DLD1 (cell line): ENCODE data around the gene LPP.

Source experiments
- in situ Hi-C: cut with HindIII; loops from 2 replicates; pipeline ENCODE4 v1.10.0; 2017; ENCODE audit warnings: low sequenced_read_pairs

The LPP gene

GRCh38 chr3:188135271-188135670 is 18.7 kb upstream of the LPP start:
- in situ Hi-C loops: no loop called here

- in situ Hi-C loops: no loop called here
Measured at GRCh38 chr3:188137051-188137450, 16.9 kb upstream of the LPP start.

GRCh38 chr3:188139466-188139865 is 14.5 kb upstream of the LPP start:
- in situ Hi-C loops: no loop called here

GRCh38 chr3:188146219-188146618 is 7.7 kb upstream of the LPP start:
- in situ Hi-C loops: no loop called here

GRCh38 chr3:188147782-188148181 is 6.2 kb upstream of the LPP start:
- in situ Hi-C loops: no loop called here

GRCh38 chr3:188148318-188148717 is 5.6 kb upstream of the LPP start:
- in situ Hi-C loops: no loop called here

GRCh38 chr3:188149587-188149986 is 4.4 kb upstream of the LPP start:
- in situ Hi-C loops: no loop called here

GRCh38 chr3:188150982-188151381 is 3.0 kb upstream of the LPP start:
- in situ Hi-C loops: no loop called here

GRCh38 chr3:188151438-188151837 is 2.5 kb upstream of the LPP start:
- in situ Hi-C loops: no loop called here

GRCh38 chr3:188152660-188153436 is 1.1 kb upstream of the LPP start:
- in situ Hi-C loops: no loop called here

GRCh38 chr3:188153437-188154013 is 432 bp upstream of the LPP start:
- in situ Hi-C loops: no loop called here

- in situ Hi-C loops: no loop called here
Measured at GRCh38 chr3:188154809-188155574, 1.0 kb downstream of the LPP start.

- in situ Hi-C loops: no loop called here
Measured at GRCh38 chr3:188156056-188156455, 2.1 kb downstream of the LPP start.

GRCh38 chr3:188157407-188157806 is 3.5 kb downstream of the LPP start:
- in situ Hi-C loops: no loop called here

GRCh38 chr3:188157971-188158370 is 4.0 kb downstream of the LPP start:
- in situ Hi-C loops: no loop called here

- in situ Hi-C loops: no loop called here
Measured at GRCh38 chr3:188158731-188159310, 4.9 kb downstream of the LPP start.

GRCh38 chr3:188160751-188161150 is 6.8 kb downstream of the LPP start:
- in situ Hi-C loops: no loop called here

- in situ Hi-C loops: no loop called here
Measured at GRCh38 chr3:188164248-188164687, 10.3 kb downstream of the LPP start.

- in situ Hi-C loops: no loop called here
Measured at GRCh38 chr3:188165596-188165995, 11.6 kb downstream of the LPP start.

GRCh38 chr3:188166441-188166840 is 12.5 kb downstream of the LPP start:
- in situ Hi-C loops: no loop called here

- in situ Hi-C loops: no loop called here
Measured at GRCh38 chr3:188168186-188168585, 14.2 kb downstream of the LPP start.

GRCh38 chr3:188168648-188169047 is 14.7 kb downstream of the LPP start:
- in situ Hi-C loops: no loop called here
